Testis (tissue), 3 donors: Measurements from ENCODE around the gene RCOR3. TPM values are rescaled to one million over a fixed set of nuclear protein-coding genes. Genes with fewer than 3 reads are reported as not detected.

ENCODE experiments used
- DNase-seq: peaks from one replicate; pipeline ENCODE4 v3.0.0-alpha.2; 2019
- H3K27ac ChIP-seq, 2 donors: fragments of 200-600 bp; sonication (generic); one replicate each; pipeline ENCODE4 v1.5.1; 2019
- H3K27me3 ChIP-seq: fragments of 200-600 bp; sonication (generic); one replicate; pipeline ENCODE4 v1.5.1; 2019
- H3K36me3 ChIP-seq: fragments of 200-600 bp; sonication (generic); one replicate; pipeline ENCODE4 v1.5.1; 2017; ENCODE audit warnings: low read depth; ENCODE audit errors: missing control alignments
- H3K4me1 ChIP-seq: fragments of 200-600 bp; sonication (generic); one replicate; pipeline ENCODE4 v1.5.1; 2019
- H3K4me3 ChIP-seq, 2 donors: fragments of 200-600 bp; sonication (generic); one replicate each; pipeline ENCODE4 v1.5.1; 2017 to 2019
- H3K9me3 ChIP-seq: fragments of 200-600 bp; sonication (generic); one replicate; pipeline ENCODE4 v1.5.1; 2017
- CTCF ChIP-seq, 3 experiments: fragments of 450-650 bp in 2 of 3; fragments of 200-600 bp in 1 of 3; sonication (generic) in 1 of 3; IDR thresholded peaks; one replicate each; pipeline ENCODE4 v1.5.1; 2016 to 2019; ENCODE audit warnings: antibody characterized with exemption in 3 of 3, mild to moderate bottlenecking in 2 of 3, moderate library complexity in 1 of 3
- POLR2A ChIP-seq: fragments of 450-650 bp; IDR thresholded peaks from one replicate; pipeline ENCODE4 v1.6.1; 2017; ENCODE audit warnings: antibody characterized with exemption, mild to moderate bottlenecking, moderate library complexity
- WGBS, 2 donors: methylation state at CpG; one replicate each; pipeline ENCODE4 v1.1.5; 2018; 5-methylcytosine and 5-hydroxymethylcytosine counted together
- intact Hi-C: fragments of 100-400 bp; cut with DNase I; formaldehyde crosslinking; loops from one replicate; pipeline ENCODE4 v1.15.1; 2023; ENCODE audit warnings: low total_unique reads
- polyA plus RNA-seq: library from polyadenylated mRNA; stranded (reverse); fragments of 350-450 nt; fragmentation: Illumina TruSeq; extraction: RNeasy Lipid Tissue Mini Kit (QIAGEN cat#74804); gene quantifications from one replicate; pipeline ENCODE4 v1.2.3, GENCODE V29; 2014; ENCODE audit warnings: low read depth, low replicate concordance; ENCODE audit not compliant: insufficient read depth
- total RNA-seq, 2 donors: library from RNA; depleted of rRNA; stranded (reverse); fragments of >200 nt; gene quantifications; one replicate each; pipeline ENCODE4 v1.2.3, GENCODE V29; 2016

Gene RCOR3
- total and polyA plus RNA-seq, 3 donors from 2014 or later, result 114 to 141 (median 128) TPM

- no peak for DNase-seq
- Histone ChIP-seq H3K27ac (no peak overlapping the region), H3K9me3 (no peaks in the 10 kb centered on the region), H3K36me3 (no peaks in the 10 kb centered on the region), H3K4me1 (peaks cover 18% of the 10 kb centered on the region), H3K27me3 (no peaks in the 10 kb centered on the region), H3K4me3 (no peak overlapping the region)
- WGBS, 2 donors, result 72 to 75% methylated on average over 12 of the region's 12 CpGs
- TF ChIP-seq CTCF (IDR thresholded peaks at IDR 0.05) (no peak), POLR2A (no peak)
- intact Hi-C loops, result no loop called here
Observed at GRCh38 chr1:211324992-211325775, 66.0 kb downstream of the RCOR3 start.

- no peak for DNase-seq
- peaks cover 26% of the 10 kb centered on the region for H3K4me1 ChIP-seq
- peak overlapping the region; percentile 14 to 91 for H3K27ac ChIP-seq
- WGBS, 2 donors, result 51 to 65% methylated on average over 8 of the region's 8 CpGs
- intact Hi-C loops, result no loop called here
- H3K4me3 ChIP-seq, result peak overlapping the region; percentile 72 to 84
- no peak for TF ChIP-seq CTCF (IDR thresholded peaks at IDR 0.05)
- TF ChIP-seq POLR2A, result no peak
- H3K27me3 ChIP-seq, result no peaks in the 10 kb centered on the region
- no peaks in the 10 kb centered on the region for H3K9me3 ChIP-seq
- no peaks in the 10 kb centered on the region for H3K36me3 ChIP-seq
Observed at GRCh38 chr1:211326140-211326527, 67.0 kb downstream of the RCOR3 start.

GRCh38 chr1:211326528-211327345, 67.6 kb downstream of the RCOR3 start, which contains the start of gene TRAF5:
TSS of gene TRAF5 (plus strand) at chr1:211326833. CDS start at chr1:211353240, 26,407 bp downstream.
- Histone ChIP-seq H3K9me3 (no peaks in the 10 kb centered on the region), H3K36me3 (no peaks in the 10 kb centered on the region), H3K27ac (peak within 1 kb of the TSS; percentile 77 to 91), H3K27me3 (no peaks in the 10 kb centered on the region), H3K4me1 (peaks cover 27% of the 10 kb centered on the region), H3K4me3 (peak within 1 kb of the TSS; percentile 72 to 84)
- intact Hi-C loops, result no loop called here
- peak; percentile 77 for DNase-seq
- TF ChIP-seq CTCF (IDR thresholded peaks at IDR 0.05) (no peak), POLR2A (no peak)
- 0 to 2% methylated on average over 15 to 62 of the region's 91 CpGs for WGBS, 2 donors

GRCh38 chr1:211327346-211327921, 68.3 kb downstream of the RCOR3 start:
- no peaks in the 10 kb centered on the region for H3K9me3 ChIP-seq
- TF ChIP-seq CTCF (IDR thresholded peaks at IDR 0.05) (no peak), POLR2A (no peak)
- H3K4me1 ChIP-seq, result peaks cover 34% of the 10 kb centered on the region
- peak overlapping the region; percentile 72 to 84 for H3K4me3 ChIP-seq
- intact Hi-C loops, result no loop called here
- DNase-seq, result peak; percentile 60
- no peaks in the 10 kb centered on the region for H3K36me3 ChIP-seq
- peak overlapping the region; percentile 77 to 91 for H3K27ac ChIP-seq
- H3K27me3 ChIP-seq, result no peaks in the 10 kb centered on the region
- WGBS, 2 donors, result 3% methylated on average over 9 to 16 of the region's 16 CpGs
